HEK293T (cell line): ENCODE data around the gene SFSWAP.

Source experiments
- CTCF ChIA-PET: fragments of 350-600 bp; formaldehyde crosslinking; extraction: SDS; loops from one replicate; lab custom pipeline; 2021; ENCODE audit warnings: antibody characterized with exemption, inconsistent platforms; lab: Yijun Ruan, JAX
- POLR2A ChIA-PET: fragments of 350-600 bp; formaldehyde crosslinking; extraction: SDS; loops from one replicate; lab custom pipeline; 2020; ENCODE audit warnings: antibody characterized with exemption, inconsistent platforms; lab: Yijun Ruan, JAX
- DNase-seq: peaks from one replicate; pipeline ENCODE4 v3.0.0; 2012; ENCODE audit warnings: mixed read lengths; ENCODE audit errors: extremely low spot score
- ARNT ChIP-seq: fragments of 450-650 bp; IDR thresholded peaks from 2 replicates; pipeline ENCODE4 v1.6.1; 2017; ENCODE audit warnings: mild to moderate bottlenecking
- BHLHE40 ChIP-seq: fragments of 450-650 bp; IDR thresholded peaks from 2 replicates; pipeline ENCODE4 v1.6.1; 2016; ENCODE audit warnings: mild to moderate bottlenecking, moderate library complexity, borderline replicate concordance
- CTBP1 ChIP-seq: fragments of 450-650 bp; IDR thresholded peaks from 2 replicates; pipeline ENCODE4 v1.6.1; 2016; ENCODE audit warnings: borderline replicate concordance
- ELF4 ChIP-seq: fragments of 450-650 bp; IDR thresholded peaks from 2 replicates; pipeline ENCODE4 v1.6.1; 2017; ENCODE audit warnings: antibody characterized with exemption
- FOXA1 ChIP-seq: fragments of 450-650 bp; IDR thresholded peaks from 2 replicates; pipeline ENCODE4 v1.6.1; 2016; ENCODE audit warnings: mild to moderate bottlenecking
- FOXK2 ChIP-seq: fragments of 450-650 bp; IDR thresholded peaks from 2 replicates; pipeline ENCODE4 v1.6.1; 2016; ENCODE audit warnings: mild to moderate bottlenecking
- FOXM1 ChIP-seq: fragments of 450-650 bp; IDR thresholded peaks from 2 replicates; pipeline ENCODE4 v1.6.1; 2017; ENCODE audit warnings: mild to moderate bottlenecking, borderline replicate concordance
- HDGF ChIP-seq: fragments of 450-650 bp; IDR thresholded peaks from 2 replicates; pipeline ENCODE4 v1.6.1; 2017; ENCODE audit warnings: antibody characterized with exemption, borderline replicate concordance
- L3MBTL2 ChIP-seq: fragments of 450-650 bp; conservative IDR thresholded peaks from 2 replicates; pipeline ENCODE4 v1.6.1; 2016; ENCODE audit warnings: mild to moderate bottlenecking
- LEF1 ChIP-seq: fragments of 450-650 bp; IDR thresholded peaks from 2 replicates; pipeline ENCODE4 v1.6.1; 2017; ENCODE audit warnings: mild to moderate bottlenecking, borderline replicate concordance
- NFRKB ChIP-seq: fragments of 450-650 bp; IDR thresholded peaks from 2 replicates; pipeline ENCODE4 v1.6.1; 2016; ENCODE audit warnings: mild to moderate bottlenecking, moderate library complexity
- SP1 ChIP-seq: fragments of 450-650 bp; IDR thresholded peaks from 2 replicates; pipeline ENCODE4 v1.6.1; 2017
- SUZ12 ChIP-seq: fragments of 450-650 bp; IDR thresholded peaks from 2 replicates; pipeline ENCODE4 v1.6.1; 2016; ENCODE audit warnings: mild to moderate bottlenecking
- TARDBP ChIP-seq: fragments of 450-650 bp; IDR thresholded peaks from 2 replicates; pipeline ENCODE4 v1.6.1; 2016
- ZNF384 ChIP-seq: fragments of 450-650 bp; IDR thresholded peaks from 2 replicates; pipeline ENCODE4 v1.6.1; 2016
- TF ChIP-seq, protein P1 (sequence below): fragments of 450-650 bp; IDR thresholded peaks from 2 replicates; pipeline ENCODE4 v1.6.1; 2016

SFSWAP gene

DNA sequence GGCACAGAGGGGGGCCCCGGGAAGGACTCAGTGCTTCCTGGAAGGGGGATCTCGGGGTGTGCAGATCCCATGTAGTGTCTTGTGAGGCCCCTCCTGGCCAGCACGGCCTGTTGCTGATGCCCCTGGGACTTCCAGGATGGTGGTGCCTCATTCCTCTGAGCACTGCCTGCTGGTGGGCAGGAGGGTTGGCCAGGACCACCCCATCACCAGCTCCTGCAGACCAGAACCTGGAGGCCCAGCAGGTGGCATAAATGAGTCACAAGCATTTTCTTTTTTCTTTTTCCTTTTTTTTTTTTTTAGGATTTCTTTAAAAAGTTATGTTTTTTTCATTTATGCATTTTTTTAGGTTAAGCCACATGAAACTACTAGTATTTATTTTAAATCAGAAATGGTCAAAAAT is 125.3 kb downstream of the SFSWAP start:
- POLR2A ChIA-PET, result no interaction called here
- no peak for TF ChIP-seq BHLHE40
- TF ChIP-seq SUZ12, result no peak
- no peak for TF ChIP-seq L3MBTL2
- TF ChIP-seq NFRKB, result no peak
- TF ChIP-seq ARNT, result no peak
- no peak for TF ChIP-seq FOXK2
- TF ChIP-seq FOXA1, result no peak
- no peak for TF ChIP-seq SP1
- TF ChIP-seq TARDBP, result no peak
- no peak for TF ChIP-seq ZNF384
- no peak for TF ChIP-seq HDGF
- no peak for TF ChIP-seq LEF1
- TF ChIP-seq CTBP1, result no peak
- TF ChIP-seq FOXM1, result no peak
- TF ChIP-seq, protein P1, sequence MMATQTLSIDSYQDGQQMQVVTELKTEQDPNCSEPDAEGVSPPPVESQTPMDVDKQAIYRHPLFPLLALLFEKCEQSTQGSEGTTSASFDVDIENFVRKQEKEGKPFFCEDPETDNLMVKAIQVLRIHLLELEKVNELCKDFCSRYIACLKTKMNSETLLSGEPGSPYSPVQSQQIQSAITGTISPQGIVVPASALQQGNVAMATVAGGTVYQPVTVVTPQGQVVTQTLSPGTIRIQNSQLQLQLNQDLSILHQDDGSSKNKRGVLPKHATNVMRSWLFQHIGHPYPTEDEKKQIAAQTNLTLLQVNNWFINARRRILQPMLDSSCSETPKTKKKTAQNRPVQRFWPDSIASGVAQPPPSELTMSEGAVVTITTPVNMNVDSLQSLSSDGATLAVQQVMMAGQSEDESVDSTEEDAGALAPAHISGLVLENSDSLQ, result no peak
- no peak for TF ChIP-seq ELF4
- no peak for DNase-seq
- CTCF ChIA-PET, result interaction anchor here (0.6 to 0.7 kb wide), 4 partner anchors 176 to 786 kb away, joined by 3 to 4 read pairs (median 4); no protein-coding TSS in a partner anchor

DNA sequence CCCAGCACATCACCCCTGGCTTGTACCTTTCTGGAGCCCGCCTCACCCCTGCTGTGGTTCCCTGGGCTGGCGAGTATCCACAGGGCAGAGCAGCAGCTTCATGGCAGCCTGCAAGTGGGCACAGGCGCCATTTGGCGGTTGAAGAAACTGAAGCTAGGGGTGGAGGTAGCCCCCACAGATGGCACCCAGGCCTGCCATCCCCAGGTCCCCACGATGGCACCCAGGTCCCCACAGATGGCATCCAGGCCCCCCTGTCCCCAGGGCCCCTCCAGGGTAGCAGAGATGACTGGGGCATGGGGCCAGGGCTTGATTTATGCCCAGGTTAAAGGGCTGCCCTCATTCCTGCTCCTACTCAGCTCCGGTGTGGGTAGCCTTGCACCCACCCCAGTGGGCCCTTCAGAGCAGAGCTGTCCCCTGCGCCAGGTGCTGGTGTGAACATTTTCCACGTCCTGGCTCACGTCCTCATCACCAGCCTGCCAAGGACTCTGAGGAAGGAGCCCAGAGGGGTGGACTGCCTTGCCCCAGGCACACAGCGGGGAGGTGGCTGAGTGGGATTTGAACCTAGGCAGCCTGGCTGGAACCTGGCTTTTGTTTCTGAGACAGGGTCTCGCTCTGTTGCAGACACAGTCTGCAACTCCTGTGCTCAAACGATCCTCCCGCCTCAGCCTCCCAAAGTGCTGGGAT is 126.0 kb downstream of the SFSWAP start:
- CTCF ChIA-PET, result no interaction called here
- no peak for DNase-seq
- no peak for TF ChIP-seq SP1
- no peak for TF ChIP-seq HDGF
- no peak for TF ChIP-seq TARDBP
- TF ChIP-seq, protein P1, result no peak
- POLR2A ChIA-PET, result no interaction called here

DNA sequence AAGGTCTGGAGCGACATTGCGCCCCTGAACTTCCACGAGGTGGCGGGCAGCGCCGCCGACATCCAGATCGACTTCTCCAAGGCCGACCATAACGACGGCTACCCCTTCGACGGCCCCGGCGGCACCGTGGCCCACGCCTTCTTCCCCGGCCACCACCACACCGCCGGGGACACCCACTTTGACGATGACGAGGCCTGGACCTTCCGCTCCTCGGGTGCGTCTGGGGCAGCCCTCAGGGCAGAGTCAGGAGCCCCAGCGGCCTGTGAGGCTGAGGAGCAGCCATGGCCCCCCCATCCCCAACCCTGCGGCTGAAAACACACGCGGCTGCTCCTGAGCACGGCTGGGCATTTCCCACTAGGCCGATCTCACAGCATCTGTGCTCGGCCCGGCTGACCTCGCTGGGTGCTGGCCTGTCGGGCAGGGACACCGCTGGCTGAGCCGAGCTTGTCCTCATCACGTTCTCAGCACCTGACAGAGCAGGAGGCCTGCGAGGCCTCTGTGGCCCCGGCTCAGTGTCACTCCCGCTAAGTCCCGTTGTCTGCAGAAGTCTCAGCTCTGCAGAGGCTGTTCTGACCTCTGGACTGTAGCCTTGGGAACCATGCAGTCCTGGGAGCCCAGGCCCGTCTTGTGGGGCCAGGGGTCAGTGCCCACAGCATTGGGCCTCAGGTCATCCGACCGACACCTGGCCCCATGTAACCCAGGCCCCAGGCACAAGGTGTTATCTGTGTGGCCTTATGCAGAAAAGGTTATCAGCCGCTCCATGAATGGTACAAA is 129.9 kb downstream of the SFSWAP start:
- POLR2A ChIA-PET, result no interaction called here
- CTCF ChIA-PET, result no interaction called here
- DNase-seq, result no peak
- TF ChIP-seq L3MBTL2 (no peak), TARDBP (no peak), HDGF (no peak), SP1 (no peak), FOXK2 (no peak), ARNT (no peak), SUZ12 (no peak), FOXM1 (no peak), NFRKB (no peak), ZNF384 (no peak), FOXA1 (no peak), LEF1 (no peak), CTBP1 (no peak), BHLHE40 (no peak), ELF4 (no peak)
- TF ChIP-seq, protein P1, result no peak

DNA sequence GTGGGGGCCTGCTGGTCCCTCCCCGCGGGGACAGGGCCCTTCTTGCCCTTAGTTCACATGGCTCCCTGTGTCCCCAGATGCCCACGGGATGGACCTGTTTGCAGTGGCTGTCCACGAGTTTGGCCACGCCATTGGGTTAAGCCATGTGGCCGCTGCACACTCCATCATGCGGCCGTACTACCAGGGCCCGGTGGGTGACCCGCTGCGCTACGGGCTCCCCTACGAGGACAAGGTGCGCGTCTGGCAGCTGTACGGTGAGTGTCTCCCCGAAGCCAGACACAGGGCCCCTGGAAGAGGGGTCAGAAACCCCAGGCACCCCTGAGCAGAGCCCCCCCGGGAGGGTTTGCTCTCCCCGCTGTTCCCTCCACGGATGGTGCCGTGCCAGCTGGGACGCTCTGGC is 130.7 kb downstream of the SFSWAP start:
- ChIA-PET POLR2A (no interaction called here), CTCF (no interaction called here)
- TF ChIP-seq FOXK2 (no peak), ZNF384 (no peak), HDGF (no peak), NFRKB (no peak), L3MBTL2 (no peak), SP1 (no peak), FOXM1 (no peak), ELF4 (no peak), ARNT (no peak), FOXA1 (no peak), SUZ12 (no peak)
- TF ChIP-seq, protein P1, result no peak
- DNase-seq, result no peak

DNA sequence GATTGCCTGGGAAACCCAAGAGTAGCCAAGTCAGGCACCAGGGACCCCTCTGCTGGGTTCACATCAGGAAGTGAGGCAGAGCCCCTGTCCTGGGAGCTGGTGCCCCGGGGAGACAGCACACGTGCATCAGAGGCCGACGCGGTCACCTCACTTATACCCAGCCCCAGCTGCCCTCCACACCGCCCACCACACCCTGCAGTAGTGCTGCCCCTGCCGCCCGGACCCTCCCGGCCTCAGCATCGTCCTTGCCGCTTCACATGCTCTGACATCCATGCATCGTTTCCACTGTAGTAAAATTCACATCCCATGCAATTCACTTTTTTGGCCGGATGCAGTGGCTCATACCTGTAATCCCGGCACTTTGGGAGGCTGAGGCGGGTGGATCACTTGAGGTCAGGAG is 131.3 kb downstream of the SFSWAP start:
- ChIA-PET POLR2A (no interaction called here), CTCF (no interaction called here)
- TF ChIP-seq HDGF (no peak), FOXM1 (no peak), FOXA1 (no peak), SP1 (no peak), TARDBP (no peak), ELF4 (no peak), ARNT (no peak), NFRKB (no peak), FOXK2 (no peak), LEF1 (no peak), CTBP1 (no peak), SUZ12 (no peak), BHLHE40 (no peak), ZNF384 (no peak), L3MBTL2 (no peak)
- TF ChIP-seq, protein P1, result no peak
- no peak for DNase-seq
